Measurements from ENCODE around the gene ZBED1.

DNA sequence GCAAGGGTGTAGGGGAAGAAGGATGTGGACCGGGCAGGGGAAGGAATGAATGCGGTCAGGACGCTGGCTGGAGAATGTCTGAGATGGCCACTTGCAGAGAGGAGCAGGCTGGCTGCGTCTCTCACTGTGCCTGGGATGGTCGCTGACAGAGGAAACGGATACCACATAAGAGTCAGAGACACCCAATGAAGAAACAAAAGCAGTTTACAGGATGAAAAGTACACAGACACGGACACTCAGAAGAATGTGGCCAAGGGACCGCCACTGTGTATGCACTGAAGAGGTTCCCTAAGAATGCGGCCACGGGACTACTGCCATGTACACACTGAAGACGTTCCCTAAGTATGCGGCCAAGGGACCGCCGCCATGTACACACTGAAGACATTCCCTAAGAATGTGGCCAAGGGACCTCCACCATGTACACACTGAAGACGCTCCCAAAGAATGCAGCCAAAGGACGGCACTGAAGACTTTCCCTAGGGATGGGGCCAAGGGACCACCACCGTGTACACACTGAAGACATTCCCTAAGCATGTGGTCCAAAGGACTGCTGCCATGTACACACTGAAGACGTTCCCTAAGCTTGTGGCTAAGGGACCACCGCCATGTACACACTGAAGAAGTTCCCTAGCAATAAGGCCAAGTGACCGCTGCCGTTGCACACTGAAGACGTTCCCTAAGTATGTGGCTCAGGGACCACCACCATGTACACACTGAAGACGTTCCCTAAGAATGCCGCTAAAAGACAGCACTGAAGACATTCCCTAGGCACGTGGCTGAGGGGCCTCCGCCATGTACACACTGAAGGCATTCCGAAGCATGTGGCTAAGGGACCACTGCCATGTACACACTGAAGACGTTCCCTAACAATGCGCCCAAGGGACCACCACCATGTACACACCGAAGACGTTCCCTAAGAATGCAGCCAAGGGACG is 32.2 kb downstream of the ZBED1 start:
- no peak for TF ChIP-seq SIN3A (IDR thresholded peaks at IDR 0.05; ENCODE audit: borderline replicate concordance, insufficient read depth, low read length)
- no peak for TF ChIP-seq TAF1 (IDR thresholded peaks at IDR 0.05; ENCODE audit: borderline replicate concordance, insufficient read depth, low read length)
- no peak for TF ChIP-seq POLR2AphosphoS5 (IDR thresholded peaks at IDR 0.05; ENCODE audit: low read depth, low read length)
- no peak for TF ChIP-seq FOXP2 (optimal IDR thresholded peaks at IDR 0.05; ENCODE audit: borderline replicate concordance, extremely low read depth, extremely low read length, insufficient read depth)
